Astrocyte of the spinal cord (primary cell): ENCODE measurements around the gene THRSP.
"Not testable (repeated sequence)": the region's sequence is repeated elsewhere in the genome, so short reads cannot be mapped to it uniquely, and the experiment has no call there.

Source experiments
- DNase-seq: peaks from one replicate; pipeline ENCODE4 v3.0.0; 2011; ENCODE audit warnings: low read depth, low spot score
- H3K4me3 ChIP-seq: 2 replicates; pipeline ENCODE4 v1.5.1; 2011; ENCODE audit warnings: low read depth, mild to moderate bottlenecking, low read length, moderate library complexity
- CTCF ChIP-seq: IDR thresholded peaks from 2 replicates; pipeline ENCODE4 v1.5.1; 2012; ENCODE audit warnings: low read depth, mild to moderate bottlenecking, low read length, inconsistent platforms
- in situ Hi-C: cut with HindIII; loops from 2 replicates; pipeline ENCODE4 v1.10.0; 2017; ENCODE audit warnings: low sequenced_read_pairs

THRSP gene

GRCh38 chr11:78069465-78069864, 5.8 kb downstream of the THRSP start:
- no peak for TF ChIP-seq CTCF
- no peak overlapping the region for H3K4me3 ChIP-seq
- DNase-seq = no peak
- in situ Hi-C loops = no loop called here

GRCh38 chr11:78070621-78071020, 7.0 kb downstream of the THRSP start:
- in situ Hi-C loops = no loop called here
- no peak overlapping the region for H3K4me3 ChIP-seq
- no peak for TF ChIP-seq CTCF
- no peak for DNase-seq

- DNase-seq = no peak
- H3K4me3 ChIP-seq = no peak overlapping the region
- no peak for TF ChIP-seq CTCF
- in situ Hi-C loops = no loop called here
Observed at GRCh38 chr11:78071717-78072116, 8.1 kb downstream of the THRSP start.

- no peak for DNase-seq
- no peak for TF ChIP-seq CTCF
- in situ Hi-C loops = no loop called here
- H3K4me3 ChIP-seq = no peak overlapping the region
Observed at GRCh38 chr11:78072455-78072854, 8.8 kb downstream of the THRSP start.

GRCh38 chr11:78074756-78075155, 11.1 kb downstream of the THRSP start:
- no peak overlapping the region for H3K4me3 ChIP-seq
- DNase-seq = no peak
- no peak for TF ChIP-seq CTCF
- in situ Hi-C loops = no loop called here

- no peak for TF ChIP-seq CTCF
- no peak overlapping the region for H3K4me3 ChIP-seq
- in situ Hi-C loops = no loop called here
- DNase-seq = no peak
Observed at GRCh38 chr11:78076733-78077403, 13.2 kb downstream of the THRSP start.

GRCh38 chr11:78077592-78077991, 13.9 kb downstream of the THRSP start:
- H3K4me3 ChIP-seq, in situ Hi-C loops, DNase-seq: not testable (repeated sequence)
